ENCODE measurements around the gene SORCS1.

SORCS1 gene

DNA sequence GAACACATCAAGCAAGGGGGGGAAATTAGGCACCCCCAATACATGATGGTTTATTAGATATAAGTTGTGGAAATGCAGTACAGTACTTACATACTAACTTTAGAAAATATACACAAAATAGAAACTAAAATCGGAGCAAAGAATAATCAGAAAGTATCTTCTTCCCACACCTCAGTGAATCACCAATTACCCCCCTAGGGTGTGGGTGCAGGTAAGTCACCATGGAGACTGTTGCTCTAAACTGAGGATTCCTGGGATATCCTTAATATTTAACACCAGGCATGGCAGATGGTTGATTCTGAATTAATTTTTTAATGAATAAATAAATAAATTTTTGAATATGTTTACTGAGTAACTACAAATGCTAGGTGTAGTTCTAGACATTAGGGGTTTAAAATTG is 424.4 kb downstream of the SORCS1 start:
- no peak for TF ChIP-seq CTCF (IDR thresholded peaks at IDR 0.05; ENCODE audit: low read depth, low read length)
- no peak overlapping the region for H3K4me3 ChIP-seq (ENCODE audit: low read depth, low read length)

DNA sequence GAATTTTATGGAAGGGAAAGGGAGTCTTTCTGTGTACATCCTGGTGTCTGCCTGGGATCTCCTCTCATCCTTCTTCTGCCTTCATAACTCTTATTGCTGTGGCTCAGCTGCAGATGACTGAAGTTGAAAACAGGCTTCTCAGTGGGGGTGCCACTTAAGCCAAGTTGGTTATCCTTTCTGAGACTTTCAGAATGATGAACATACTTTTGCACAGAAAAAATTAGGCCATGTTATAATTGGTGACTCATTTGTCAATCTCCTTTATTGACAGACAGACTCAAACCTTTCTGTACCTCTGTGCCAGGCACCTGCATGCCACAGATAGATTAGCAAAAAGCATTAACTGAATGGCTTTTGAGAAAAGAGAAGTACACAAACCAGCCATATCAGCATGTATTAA is 430.3 kb downstream of the SORCS1 start:
- TF ChIP-seq CTCF (IDR thresholded peaks at IDR 0.05; ENCODE audit: low read depth, low read length), result no peak

DNA sequence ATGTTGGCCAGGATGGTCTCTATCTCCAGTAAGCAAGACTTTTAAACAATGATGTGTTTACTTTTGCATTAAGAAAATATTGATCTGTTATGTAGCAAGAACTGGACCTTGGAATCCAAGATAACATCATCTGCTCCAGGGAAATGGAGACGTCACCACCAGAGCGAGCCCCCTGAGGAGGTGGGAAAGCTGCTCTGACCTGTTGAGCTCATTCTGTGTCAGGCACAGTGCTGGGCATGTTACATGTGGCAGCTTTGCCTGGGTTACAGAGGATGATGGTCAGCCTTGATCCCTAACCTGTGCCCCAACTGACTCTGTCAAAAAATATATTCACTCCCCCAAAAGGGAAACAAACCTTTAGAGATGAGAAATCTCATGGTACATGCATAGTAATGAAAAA is 436.3 kb downstream of the SORCS1 start:
- TF ChIP-seq CTCF (IDR thresholded peaks at IDR 0.05; ENCODE audit: low read depth, low read length), result no peak
- H3K4me3 ChIP-seq (ENCODE audit: low read depth, low read length), result no peak overlapping the region

More for the DNA sequence above, 430.3 kb downstream of the SORCS1 start:
- H3K4me3 ChIP-seq (ENCODE audit: low read depth, low read length), result no peak overlapping the region

DNA sequence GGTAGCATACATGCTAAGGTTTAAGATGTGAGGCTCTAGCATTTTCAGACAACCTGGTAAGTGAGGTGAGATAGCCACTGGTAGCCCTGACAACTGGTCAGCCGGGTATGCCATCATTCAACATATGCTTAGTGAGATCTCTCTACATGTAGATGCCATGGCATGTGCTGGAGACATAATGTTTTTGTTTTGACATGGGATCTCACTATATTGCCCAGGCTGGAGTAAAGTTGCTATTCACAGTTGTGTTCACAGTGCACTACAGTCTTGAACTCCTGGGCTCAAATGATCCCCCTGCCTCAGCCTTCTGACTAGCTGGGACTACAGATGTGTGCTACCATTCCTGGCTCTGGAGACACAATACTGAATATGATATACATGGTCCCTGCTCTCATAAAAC is 437.3 kb downstream of the SORCS1 start:
- no peak for TF ChIP-seq CTCF (IDR thresholded peaks at IDR 0.05; ENCODE audit: low read depth, low read length)
- no peak overlapping the region for H3K4me3 ChIP-seq (ENCODE audit: low read depth, low read length)

- TF ChIP-seq CTCF (IDR thresholded peaks at IDR 0.05; ENCODE audit: low read depth, low read length), result no peak
- no peak overlapping the region for H3K4me3 ChIP-seq (ENCODE audit: low read depth, low read length)
Observed at GRCh38 chr10:106722524-106722923, 442.0 kb downstream of the SORCS1 start.

- no peak for TF ChIP-seq CTCF (IDR thresholded peaks at IDR 0.05; ENCODE audit: low read depth, low read length)
- H3K4me3 ChIP-seq (ENCODE audit: low read depth, low read length), result no peak overlapping the region
Observed at GRCh38 chr10:106720683-106721082, 443.8 kb downstream of the SORCS1 start.

DNA sequence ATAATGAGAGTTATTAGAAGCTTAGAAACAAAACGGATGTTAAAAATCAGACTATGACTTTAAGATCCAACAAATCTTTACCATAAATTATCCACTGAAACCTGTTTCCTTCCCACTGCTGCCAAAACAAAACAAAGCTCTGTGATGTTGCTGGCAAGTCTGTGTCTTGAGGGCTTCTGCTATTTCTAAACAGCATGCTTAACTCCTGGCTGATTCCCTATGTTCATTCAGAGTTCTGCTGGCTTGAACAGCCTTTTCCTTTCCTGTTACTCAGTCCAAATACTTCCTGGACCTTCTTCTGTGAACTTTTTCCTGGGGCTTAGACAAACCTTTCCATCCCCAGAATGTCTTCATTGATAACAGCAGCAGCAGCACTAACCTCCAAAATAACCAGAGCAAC is 448.1 kb downstream of the SORCS1 start:
- no peak for TF ChIP-seq CTCF (IDR thresholded peaks at IDR 0.05; ENCODE audit: low read depth, low read length)
- no peak overlapping the region for H3K4me3 ChIP-seq (ENCODE audit: low read depth, low read length)

Measured in WI38 (cell line).